CD14-positive monocyte (primary cell): ENCODE data around the gene TSHR. TPM values are rescaled to one million over a fixed set of nuclear protein-coding genes. Genes with fewer than 3 reads are reported as not detected.

Experiments used
- DNase-seq, 3 donors: peaks; one replicate each; pipeline ENCODE4 v3.0.0-alpha.2; 2011 to 2022
- H2AFZ ChIP-seq: 2 replicates; pipeline ENCODE4 v1.6.0; 2012; ENCODE audit warnings: mild to moderate bottlenecking, low read depth, low read length, inconsistent platforms; ENCODE audit not compliant: insufficient read depth, poor library complexity, severe bottlenecking
- H3K27ac ChIP-seq, 2 donors: 1 replicate in 1 of 2; 2 replicates in 1 of 2; pipeline ENCODE4 v1.5.1; 2012 to 2013; ENCODE audit warnings: low read length in 2 of 2, control low read depth in 1 of 2, inconsistent platforms in 1 of 2, low read depth in 1 of 2, mild to moderate bottlenecking in 1 of 2
- H3K27me3 ChIP-seq, 2 donors: one replicate each; pipeline versions ENCODE4 v1.6.0 to v1.6.1; 2011 to 2013; ENCODE audit warnings: low read length in 2 of 2; ENCODE audit not compliant: control insufficient read depth in 2 of 2, insufficient read depth in 2 of 2
- H3K36me3 ChIP-seq, 2 donors: replicated peaks in 1 of 2; 1 replicate in 1 of 2; 2 replicates in 1 of 2; pipeline versions ENCODE4 v1.5.1 to v1.6.1; 2012 to 2013; ENCODE audit warnings: low read length in 2 of 2, control low read depth in 1 of 2, inconsistent platforms in 1 of 2, mild to moderate bottlenecking in 1 of 2; ENCODE audit not compliant: insufficient read depth in 2 of 2, control insufficient read depth in 1 of 2
- H3K4me1 ChIP-seq, 2 donors: 1 replicate in 1 of 2; 2 replicates in 1 of 2; pipeline versions ENCODE4 v1.5.1 to v1.6.1; 2012 to 2013; ENCODE audit warnings: low read length in 2 of 2, control low read depth in 1 of 2, inconsistent platforms in 1 of 2, mild to moderate bottlenecking in 1 of 2, moderate library complexity in 1 of 2; ENCODE audit not compliant: insufficient read depth in 2 of 2, control insufficient read depth in 1 of 2
- H3K4me2 ChIP-seq: replicated peaks from 2 replicates; pipeline ENCODE3; 2012; ENCODE audit warnings: low read length, moderate library complexity, mild to moderate bottlenecking; ENCODE audit not compliant: poor library complexity, severe bottlenecking; ENCODE audit errors: extremely low read depth
- H3K4me3 ChIP-seq, 3 experiments: fragments of 200-600 bp in 1 of 3; sonication (generic) in 1 of 3; replicated peaks in 1 of 3; 1 replicate in 2 of 3; 2 replicates in 1 of 3; pipeline ENCODE4 v1.5.1; 2011 to 2013; ENCODE audit warnings: low read length in 3 of 3, mild to moderate bottlenecking in 3 of 3, control low read depth in 2 of 3, low read depth in 2 of 3, inconsistent platforms in 1 of 3, moderate library complexity in 1 of 3
- H3K79me2 ChIP-seq: 2 replicates; pipeline ENCODE4 v1.6.0; 2012; ENCODE audit warnings: mild to moderate bottlenecking, control low read depth, inconsistent platforms, low read length, moderate library complexity; ENCODE audit not compliant: insufficient read depth
- H3K9ac ChIP-seq: 2 replicates; pipeline ENCODE4 v1.6.0; 2017; ENCODE audit warnings: low read length, mild to moderate bottlenecking; ENCODE audit not compliant: insufficient read depth, poor library complexity, severe bottlenecking
- H3K9me3 ChIP-seq, 2 donors: replicated peaks in 1 of 2; 1 replicate in 1 of 2; 2 replicates in 1 of 2; pipeline versions ENCODE4 v1.5.1 to v1.6.1; 2012 to 2013; ENCODE audit warnings: low read length in 2 of 2, control low read depth in 1 of 2; ENCODE audit not compliant: control insufficient read depth in 1 of 2, insufficient read depth in 1 of 2
- H4K20me1 ChIP-seq: 2 replicates; pipeline ENCODE4 v1.6.0; 2012; ENCODE audit warnings: mild to moderate bottlenecking, low read length, control low read depth, moderate library complexity; ENCODE audit not compliant: insufficient read depth
- H3K27ac Mint-ChIP-seq, 7 donors: one replicate each; pipeline ENCODE4 v1.8.0; 2020; ENCODE audit warnings: mild to moderate bottlenecking in 7 of 7, mixed read lengths in 7 of 7, moderate library complexity in 6 of 7, inconsistent platforms in 2 of 7
- H3K27me3 Mint-ChIP-seq, 3 donors: one replicate each; pipeline ENCODE4 v1.8.0; 2021 to 2022; ENCODE audit warnings: low read depth in 3 of 3, mild to moderate bottlenecking in 3 of 3, mixed read lengths in 3 of 3, moderate library complexity in 3 of 3, inconsistent platforms in 1 of 3
- H3K36me3 Mint-ChIP-seq, 2 donors: one replicate each; pipeline ENCODE4 v1.8.0; 2020; ENCODE audit warnings: mixed read lengths in 2 of 2, inconsistent platforms in 1 of 2, mild to moderate bottlenecking in 1 of 2
- H3K4me1 Mint-ChIP-seq: one replicate; pipeline ENCODE4 v1.8.0; 2020; ENCODE audit warnings: mild to moderate bottlenecking, mixed read lengths
- H3K4me3 Mint-ChIP-seq, 2 donors: one replicate each; pipeline ENCODE4 v1.8.0; 2020; ENCODE audit warnings: mild to moderate bottlenecking in 2 of 2, mixed read lengths in 2 of 2, moderate library complexity in 1 of 2
- H3K9me3 Mint-ChIP-seq, 7 donors: one replicate each; pipeline ENCODE4 v1.8.0; 2020 to 2022; ENCODE audit warnings: mixed read lengths in 7 of 7, mild to moderate bottlenecking in 6 of 7, moderate library complexity in 6 of 7, inconsistent platforms in 2 of 7
- CTCF ChIP-seq: fragments of 200-600 bp; IDR thresholded peaks from one replicate; pipeline ENCODE4 v1.8.0; 2022; ENCODE audit warnings: antibody characterized with exemption, mild to moderate bottlenecking
- WGBS: methylation state at CpG from one replicate; pipeline ENCODE4 v1.1.5; 2013; ENCODE audit warnings: missing lambda C conversion rate; ENCODE audit not compliant: insufficient coverage; 5-methylcytosine and 5-hydroxymethylcytosine counted together
- intact Hi-C, 2 donors: fragments of 100-400 bp; cut with micrococcal nuclease; formaldehyde crosslinking; loops; one replicate each; pipeline versions ENCODE4 v1.15.0 to v1.15.1; 2023
- polyA plus RNA-seq, 3 donors: library from polyadenylated mRNA; depleted of rRNA in 1 of 3; unstranded in 2 of 3; stranded (reverse) in 1 of 3; fragments of 300-500 nt in 2 of 3; fragments of >200 nt in 1 of 3; fragmentation: Illumina TruSeq in 2 of 3; gene quantifications; 1 replicate in 2 of 3; 2 replicates in 1 of 3; pipeline ENCODE4 v1.2.3, GENCODE V29; 2012 to 2021

TSHR gene
- polyA plus RNA-seq, 3 donors: not detected

GRCh38 chr14:81031488-81031887 is 76.1 kb downstream of the TSHR start:
- Histone ChIP-seq H3K36me3 (no peaks in the 10 kb centered on the region), H3K79me2 (no peaks in the 10 kb centered on the region), H3K9me3 (peaks cover 0 to 13% of the 10 kb centered on the region in 2 donors), H3K4me3 (no peak overlapping the region), H4K20me1 (no peaks in the 10 kb centered on the region), H3K27me3 (no peaks in the 10 kb centered on the region), H2AFZ (no peak overlapping the region), H3K4me1 (peaks cover 10 to 26% of the 10 kb centered on the region in 2 donors), H3K9ac (no peak overlapping the region), H3K4me2 (no peak overlapping the region), H3K27ac (no peak overlapping the region)
- Mint-ChIP-seq H3K27me3 (peaks cover 0 to under 1% (median 0%) of the 10 kb centered on the region in 3 donors), H3K27ac (no peak overlapping the region), H3K4me3 (no peak overlapping the region), H3K36me3 (peaks cover 0 to 7% of the 10 kb centered on the region in 2 donors), H3K4me1 (peaks cover 19% of the 10 kb centered on the region), H3K9me3 (peaks cover 5 to 12% (median 7%) of the 10 kb centered on the region in 7 donors)
- 0% methylated on average over 1 of the region's 3 CpGs for WGBS
- TF ChIP-seq CTCF: no peak
- intact Hi-C loops: no loop called here
- DNase-seq: no peak

GRCh38 chr14:81033698-81034240 is 78.3 kb downstream of the TSHR start:
- Histone ChIP-seq H3K9me3 (peaks cover 4 to 17% of the 10 kb centered on the region in 2 donors), H3K36me3 (no peaks in the 10 kb centered on the region), H4K20me1 (no peaks in the 10 kb centered on the region), H3K79me2 (no peaks in the 10 kb centered on the region), H3K4me3 (no peak overlapping the region), H3K4me1 (peaks cover 7 to 19% of the 10 kb centered on the region in 2 donors), H3K9ac (no peak overlapping the region), H2AFZ (peak overlapping the region; percentile 27), H3K27me3 (no peaks in the 10 kb centered on the region), H3K27ac (peak overlapping the region in 1 of 2 donors; percentile 64), H3K4me2 (no peak overlapping the region)
- no peak for TF ChIP-seq CTCF
- Mint-ChIP-seq H3K4me3 (no peak overlapping the region), H3K27me3 (peaks cover 0 to 1% (median 0%) of the 10 kb centered on the region in 3 donors), H3K9me3 (peaks cover 4 to 23% (median 13%) of the 10 kb centered on the region in 7 donors), H3K27ac (peak overlapping the region in 6 of 7 donors; percentile 43 to 89 (median 79)), H3K36me3 (peaks cover 0 to 5% of the 10 kb centered on the region in 2 donors), H3K4me1 (peaks cover 12% of the 10 kb centered on the region)
- intact Hi-C loops: no loop called here
- DNase-seq: peak; percentile 42 to 84 (median 45)
- WGBS: no CpG with 5 or more reads among the region's 1 CpG
